HCT116 (cell line): ENCODE data around the gene BCL2L2. TPM values are rescaled to one million over a fixed set of nuclear protein-coding genes. Genes with fewer than 3 reads are reported as not detected.

ENCODE experiments used
- ATAC-seq: fragments of 200-7000 bp; cut with Tn5 transposase; 2 replicates; pipeline ENCODE4 v1.9.1; 2020; ENCODE audit warnings: mild to moderate bottlenecking, moderate library complexity
- BruUV-seq: library from RNA; stranded (reverse); fragments of 400-500 nt; replicated peaks from 2 replicates; lab custom pipeline; 2021; lab: Mats Ljungman, UMichigan
- CTCF ChIA-PET: fragments of 300-600 bp; sonication (Branson Sonifier 250); formaldehyde crosslinking; loops from one replicate; lab custom pipeline; 2021; ENCODE audit warnings: antibody characterized with exemption; lab: Charles Lee
- POLR2A ChIA-PET: fragments of 300-600, 350-600 bp; sonication (Branson Sonifier 250); formaldehyde crosslinking; loops from one replicate; lab custom pipeline; 2021; ENCODE audit warnings: antibody characterized with exemption; lab: Charles Lee
- RAD21 ChIA-PET, 2 experiments: fragments of 300-600 bp; sonication (Branson Sonifier 250); formaldehyde crosslinking; loops; one replicate each; lab custom pipeline; 2023; ENCODE audit warnings: low total read pairs in 2 of 2; ENCODE audit not compliant: uncharacterized antibody in 2 of 2, unreplicated experiment in 2 of 2, low non-redundant PET in 1 of 2; lab: Charles Lee
- DNase-seq: peaks from one replicate; pipeline ENCODE4 v3.0.0-alpha.2; 2010; ENCODE audit warnings: low read depth, low spot score
- H2AFZ ChIP-seq: fragments of 200-600 bp; shearing (Covaris generic), sonication (generic); 2 replicates; pipeline ENCODE4 v1.6.1; 2017; ENCODE audit warnings: low read depth, mixed run types, mixed read lengths, antibody characterized with exemption, low read length; ENCODE audit not compliant: poor library complexity, severe bottlenecking
- H3K27ac ChIP-seq: 2 replicates; pipeline ENCODE4 v1.5.1; 2012; ENCODE audit warnings: low read depth, low read length
- H3K27me3 ChIP-seq: fragments of 200-600 bp; sonication (generic); 2 replicates; pipeline ENCODE4 v1.6.1; 2016; ENCODE audit warnings: mixed run types, low read length, mixed read lengths; ENCODE audit not compliant: insufficient read depth
- H3K36me3 ChIP-seq, 2 experiments: fragments of 200-500 bp in 1 of 2; fragments of 200-600 bp in 1 of 2; sonication (Bioruptor generic) in 1 of 2; sonication (generic) in 1 of 2; 2 replicates each; pipeline versions ENCODE4 v1.5.1 to v1.6.1; 2014 to 2016; ENCODE audit warnings: low read length in 2 of 2, inconsistent platforms in 1 of 2, mixed read lengths in 1 of 2, mixed run types in 1 of 2; ENCODE audit not compliant: insufficient read depth in 2 of 2, control insufficient read depth in 1 of 2
- H3K4me1 ChIP-seq, 2 experiments: fragments of 200-600 bp in 1 of 2; sonication (generic) in 1 of 2; 2 replicates each; pipeline versions ENCODE4 v1.5.1 to v1.6.1; 2012 to 2017; ENCODE audit warnings: low read length in 2 of 2, inconsistent platforms in 1 of 2, mild to moderate bottlenecking in 1 of 2, mixed read lengths in 1 of 2, mixed run types in 1 of 2, moderate library complexity in 1 of 2; ENCODE audit not compliant: insufficient read depth in 2 of 2, control insufficient read depth in 1 of 2
- H3K4me2 ChIP-seq: fragments of 200-600 bp; sonication (generic); 2 replicates; pipeline ENCODE4 v1.6.1; 2017; ENCODE audit warnings: mixed run types, low read length, mixed read lengths
- H3K4me3 ChIP-seq, 2 experiments: fragments of 200-600 bp in 1 of 2; sonication (generic) in 1 of 2; replicated peaks in 1 of 2; 2 replicates each; pipeline ENCODE4 v1.5.1; 2011 to 2016; ENCODE audit warnings: low read length in 2 of 2, control low read depth in 1 of 2, low read depth in 1 of 2, mild to moderate bottlenecking in 1 of 2, mixed read lengths in 1 of 2, mixed run types in 1 of 2
- H3K79me2 ChIP-seq: fragments of 200-600 bp; sonication (generic); 2 replicates; pipeline ENCODE4 v1.6.1; 2017; ENCODE audit warnings: mild to moderate bottlenecking, mixed run types, low read length, moderate library complexity, mixed read lengths; ENCODE audit not compliant: insufficient read depth
- H3K9ac ChIP-seq: fragments of 200-600 bp; sonication (generic); 2 replicates; pipeline ENCODE4 v1.6.1; 2016; ENCODE audit warnings: low read length, mixed read lengths
- H3K9me2 ChIP-seq: fragments of 200-600 bp; sonication (generic), shearing (Covaris generic); 2 replicates; pipeline ENCODE4 v1.6.1; 2017; ENCODE audit warnings: mixed run types, mild to moderate bottlenecking, moderate library complexity; ENCODE audit not compliant: insufficient read depth
- H3K9me3 ChIP-seq, 2 experiments: fragments of 200-500 bp in 1 of 2; fragments of 200-600 bp in 1 of 2; sonication (Bioruptor generic) in 1 of 2; sonication (generic) in 1 of 2; 2 replicates each; pipeline ENCODE4 v1.6.1; 2014 to 2017; ENCODE audit warnings: low read length in 2 of 2, mixed read lengths in 2 of 2, inconsistent platforms in 1 of 2, low read depth in 1 of 2, mild to moderate bottlenecking in 1 of 2, mixed run types in 1 of 2, moderate library complexity in 1 of 2; ENCODE audit not compliant: control insufficient read depth in 1 of 2, insufficient read depth in 1 of 2
- H4K20me1 ChIP-seq: fragments of 200-600 bp; sonication (generic), shearing (Covaris generic); 2 replicates; pipeline ENCODE4 v1.6.1; 2017; ENCODE audit warnings: mixed run types, mild to moderate bottlenecking, moderate library complexity; ENCODE audit not compliant: insufficient read depth
- ATF3 ChIP-seq: IDR thresholded peaks from 2 replicates; pipeline ENCODE4 v1.6.1; 2012
- CBX3 ChIP-seq: IDR thresholded peaks from 2 replicates; pipeline ENCODE4 v1.6.1; 2012; ENCODE audit warnings: low read depth
- CEBPB ChIP-seq: IDR thresholded peaks from 2 replicates; pipeline ENCODE4 v1.6.1; 2012; ENCODE audit warnings: low read depth
- FOSL1 ChIP-seq: IDR thresholded peaks from 2 replicates; pipeline ENCODE4 v1.6.1; 2012; ENCODE audit warnings: low read depth
- POLR2AphosphoS5 ChIP-seq: IDR thresholded peaks from 2 replicates; pipeline ENCODE4 v1.6.1; 2011; ENCODE audit warnings: mild to moderate bottlenecking, low read depth, low read length, moderate library complexity
- SP1 ChIP-seq: IDR thresholded peaks from 2 replicates; pipeline ENCODE4 v1.6.1; 2012; ENCODE audit warnings: low read depth
- SRF ChIP-seq: IDR thresholded peaks from 2 replicates; pipeline ENCODE4 v1.6.1; 2012; ENCODE audit warnings: low read depth
- TCF7L2 ChIP-seq: IDR thresholded peaks from 2 replicates; pipeline ENCODE4 v1.7.0; 2011; ENCODE audit warnings: borderline replicate concordance, inconsistent platforms; ENCODE audit not compliant: insufficient read depth, insufficient read length; ENCODE audit errors: extremely low read depth
- YY1 ChIP-seq: IDR thresholded peaks from 2 replicates; pipeline ENCODE4 v1.6.1; 2011; ENCODE audit warnings: low read length, low read depth, moderate library complexity, mild to moderate bottlenecking; ENCODE audit not compliant: insufficient replicate concordance; ENCODE audit errors: extremely low read depth
- ZFX ChIP-seq: fragments of 450-650 bp; IDR thresholded peaks from 2 replicates; pipeline ENCODE4 v1.6.1; 2017
- intact Hi-C: fragments of 100-400 bp; cut with micrococcal nuclease; formaldehyde crosslinking; loops from 2 replicates; pipeline ENCODE4 v1.10.0; 2022
- total RNA-seq: library from RNA; stranded (reverse); gene quantifications from one replicate; pipeline ENCODE4 v1.2.1, GENCODE V29; 2021; ENCODE audit not compliant: unreplicated experiment

BCL2L2 gene
- total RNA-seq, 1 experiment from 2014 or later, result 25.5 TPM

DNA sequence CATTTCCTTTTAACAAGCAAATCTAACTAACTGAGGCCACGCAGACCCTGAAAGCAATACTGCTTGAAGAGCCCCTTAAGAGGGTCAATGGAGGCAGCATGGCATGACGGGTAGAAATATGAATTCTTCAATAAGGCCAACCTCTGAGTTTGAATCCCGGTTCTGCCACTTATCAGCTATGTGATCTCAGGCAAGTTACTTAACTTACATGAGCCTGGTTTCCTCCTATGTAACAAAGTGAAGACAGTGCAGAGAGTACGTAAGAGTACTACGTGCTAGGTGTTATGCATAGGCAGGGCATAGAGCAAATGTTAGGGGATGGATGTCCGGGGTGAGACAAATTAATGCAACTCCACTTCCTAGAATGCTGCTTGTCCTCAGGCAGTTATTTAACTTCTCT is 25.4 kb upstream of the BCL2L2 start:
- H4K20me1 ChIP-seq, result no peaks in the 10 kb centered on the region
- H3K27ac ChIP-seq, result no peak overlapping the region
- peaks cover 8 to 28% of the 10 kb centered on the region in 2 experiments; a peak in 3 of 4 replicates for H3K4me1 ChIP-seq
- no peak overlapping the region for H3K4me3 ChIP-seq
- no TSS peak for BruUV-seq
- ChIA-PET RAD21 (no interaction called here), CTCF (interaction anchor here (2.3 kb wide), 1 partner anchor 16 kb away, joined by 4 read pairs; no protein-coding TSS in a partner anchor), POLR2A (no interaction called here)
- H3K9me2 ChIP-seq, result no peaks in the 10 kb centered on the region
- no peak overlapping the region for H2AFZ ChIP-seq
- no peak overlapping the region for H3K4me2 ChIP-seq
- H3K27me3 ChIP-seq, result no peaks in the 10 kb centered on the region
- intact Hi-C loops, result no loop called here
- H3K9ac ChIP-seq, result no peak overlapping the region
- no peaks in the 10 kb centered on the region for H3K9me3 ChIP-seq
- H3K36me3 ChIP-seq, result no peaks in the 10 kb centered on the region; a peak in 1 of 4 replicates
- ATAC-seq (no peak), DNase-seq (no peak)
- no peak for TF ChIP-seq CBX3
- no peak for TF ChIP-seq ZFX
- TF ChIP-seq SP1, result no peak
- TF ChIP-seq TCF7L2, result no peak
- no peak for TF ChIP-seq ATF3
- TF ChIP-seq YY1, result no peak
- no peak for TF ChIP-seq FOSL1
- TF ChIP-seq SRF, result no peak
- no peak for TF ChIP-seq CEBPB
- no peak for TF ChIP-seq POLR2AphosphoS5
- peaks cover 20% of the 10 kb centered on the region for H3K79me2 ChIP-seq
